GM19395 (cell line): Measurements from ENCODE around the gene PAK1.
"Not testable (repeated sequence)": the region's sequence is repeated elsewhere in the genome, so short reads cannot be mapped to it uniquely, and the experiment has no call there.

ENCODE experiments used
- ATAC-seq: cut with Tn5 transposase; IDR thresholded peaks from one replicate; pipeline ENCODE4 v1.9.1; 2021; ENCODE audit warnings: mild to moderate bottlenecking, moderate library complexity; ENCODE audit not compliant: unreplicated experiment

The PAK1 gene

GRCh38 chr11:77473801-77474683 is at the start of gene PAK1:
Gene PAK1 (minus strand): TSS chr11:77474094. CDS start chr11:77392520, 81,574 bp downstream.
- ATAC-seq, result peak; percentile 69

DNA sequence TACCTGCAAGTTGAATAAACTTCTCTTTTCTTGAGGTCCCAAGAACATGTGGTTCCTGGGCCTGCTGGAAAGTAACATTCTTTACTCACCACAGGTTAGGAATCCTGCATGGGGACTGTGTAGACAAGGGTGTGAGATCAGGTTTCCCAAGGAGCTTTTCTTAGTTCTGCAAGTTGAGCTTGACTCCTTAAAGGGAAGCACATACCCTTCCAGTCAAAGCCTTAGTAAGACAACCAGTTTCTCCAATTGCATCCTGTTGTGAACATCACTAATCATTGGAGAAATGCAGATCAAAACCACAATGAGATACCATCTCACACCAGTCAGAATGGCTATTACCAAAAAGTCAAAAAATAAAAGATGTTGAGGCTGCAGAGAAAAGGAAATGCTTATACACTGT is 48.3 kb upstream of the PAK1 start:
- ATAC-seq, result no peak

DNA sequence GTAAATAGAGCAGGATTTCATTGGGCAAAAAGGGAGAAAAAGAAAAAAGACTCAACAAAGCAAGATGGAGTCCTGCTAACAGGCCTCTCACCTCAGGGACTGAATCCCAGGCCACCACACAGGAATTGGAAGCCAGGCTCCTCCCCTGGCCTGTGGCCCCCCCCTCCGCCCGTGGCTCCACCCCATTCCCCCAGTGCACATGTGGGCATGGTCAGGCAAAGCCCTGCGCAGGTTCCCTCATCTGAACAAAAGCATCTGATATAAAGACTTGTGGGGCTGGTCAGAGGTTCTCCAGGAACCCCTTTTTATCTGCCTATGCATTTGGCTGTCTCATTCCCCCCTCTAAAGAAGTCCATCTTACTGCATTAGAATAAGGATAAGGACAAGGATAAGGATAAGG is 46.0 kb upstream of the PAK1 start:
- ATAC-seq, result no peak

GRCh38 chr11:77518471-77518870 is 44.6 kb upstream of the PAK1 start:
- no peak for ATAC-seq

- no peak for ATAC-seq
Observed at GRCh38 chr11:77517753-77518152, 43.9 kb upstream of the PAK1 start.

GRCh38 chr11:77517226-77517625 is 43.3 kb upstream of the PAK1 start:
- ATAC-seq, result no peak

GRCh38 chr11:77515483-77515882 is 41.6 kb upstream of the PAK1 start:
- ATAC-seq, result no peak

GRCh38 chr11:77515063-77515462 is 41.2 kb upstream of the PAK1 start:
- ATAC-seq, result no peak

DNA sequence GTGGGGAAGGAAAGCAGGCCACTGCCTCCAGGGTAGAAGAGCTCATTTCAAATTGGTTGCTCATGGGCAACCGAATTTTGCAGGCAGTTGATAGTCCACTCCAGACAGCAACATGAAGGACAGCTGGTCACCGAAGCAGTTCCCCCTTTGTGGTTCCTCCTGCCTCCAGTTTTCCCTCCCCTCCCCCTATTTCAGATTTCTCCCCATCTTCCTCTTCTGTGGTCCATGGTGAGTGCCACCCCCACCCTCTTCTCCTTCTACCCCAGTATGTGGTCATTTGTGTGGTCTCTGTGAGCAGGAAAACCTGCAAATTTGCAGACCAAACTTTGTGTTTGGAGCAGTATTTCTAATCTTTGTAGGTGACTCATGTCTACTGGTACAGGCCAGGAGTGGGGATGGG is 38.2 kb upstream of the PAK1 start:
- ATAC-seq, result no peak

GRCh38 chr11:77510851-77511250 is 37.0 kb upstream of the PAK1 start:
- ATAC-seq, result no peak

GRCh38 chr11:77510095-77510494 is 36.2 kb upstream of the PAK1 start:
- no peak for ATAC-seq

DNA sequence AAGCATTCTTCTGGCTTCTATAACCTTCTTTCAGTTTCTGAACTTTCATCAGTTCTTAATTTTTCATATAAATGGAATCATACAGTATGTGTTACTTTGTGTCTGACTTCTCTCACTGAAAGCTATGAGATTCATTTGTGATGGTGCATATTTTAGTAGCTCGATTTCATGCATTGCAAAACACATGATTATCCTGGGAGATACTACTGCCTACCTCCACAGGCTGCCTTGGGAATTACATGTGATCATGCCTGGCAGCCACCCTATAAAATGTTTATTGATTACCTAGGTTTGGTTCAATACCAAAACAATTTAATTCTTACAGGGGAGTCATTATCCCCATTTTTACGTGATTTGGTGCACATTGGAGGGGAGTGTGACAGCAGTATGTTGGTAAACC is 34.1 kb upstream of the PAK1 start:
- ATAC-seq, result no peak

GRCh38 chr11:77506857-77507256 is 33.0 kb upstream of the PAK1 start:
- no peak for ATAC-seq

DNA sequence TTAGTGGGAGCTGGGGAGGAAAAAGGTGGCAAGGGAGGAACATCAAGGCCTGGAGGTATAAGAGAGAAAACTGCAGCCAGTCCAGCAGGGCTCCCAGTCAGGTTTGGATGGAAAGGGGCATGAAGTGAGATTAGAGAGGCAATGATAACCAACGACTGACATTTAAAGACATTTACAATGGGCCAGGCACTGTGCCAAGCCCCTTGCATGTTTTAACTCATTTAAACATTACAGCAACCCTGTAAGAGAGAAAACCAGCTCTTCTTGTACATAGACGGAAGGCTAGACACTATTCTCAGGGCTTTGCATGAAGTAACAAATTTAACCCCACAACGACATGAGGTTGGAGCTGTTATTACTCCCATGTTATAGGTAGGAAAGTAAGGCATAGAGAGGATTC is 32.1 kb upstream of the PAK1 start:
- ATAC-seq, result no peak

GRCh38 chr11:77503006-77503405 is 29.1 kb upstream of the PAK1 start:
- no peak for ATAC-seq

- ATAC-seq, result no peak
Observed at GRCh38 chr11:77502346-77502905, 28.5 kb upstream of the PAK1 start.

DNA sequence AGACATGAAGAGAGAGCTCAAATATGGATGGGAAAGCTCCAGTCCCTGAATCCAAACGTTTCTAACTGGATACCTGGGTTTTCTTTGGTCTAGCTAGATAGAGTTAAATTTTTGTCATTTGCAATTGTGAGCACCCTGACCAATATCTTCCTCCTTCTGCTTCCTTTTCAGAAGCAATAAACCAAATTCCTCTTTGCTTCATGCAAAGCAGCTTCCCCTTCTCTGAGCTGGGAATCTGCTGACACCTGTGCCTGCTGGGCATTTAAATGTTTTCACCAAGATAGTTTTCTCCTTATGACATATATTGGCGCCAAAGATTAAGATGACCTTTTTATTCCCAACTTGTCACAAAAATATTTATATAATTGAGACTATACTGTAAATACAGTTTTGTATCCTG is 27.9 kb upstream of the PAK1 start:
- ATAC-seq, result no peak

GRCh38 chr11:77497368-77497767 is 23.5 kb upstream of the PAK1 start:
- no peak for ATAC-seq

DNA sequence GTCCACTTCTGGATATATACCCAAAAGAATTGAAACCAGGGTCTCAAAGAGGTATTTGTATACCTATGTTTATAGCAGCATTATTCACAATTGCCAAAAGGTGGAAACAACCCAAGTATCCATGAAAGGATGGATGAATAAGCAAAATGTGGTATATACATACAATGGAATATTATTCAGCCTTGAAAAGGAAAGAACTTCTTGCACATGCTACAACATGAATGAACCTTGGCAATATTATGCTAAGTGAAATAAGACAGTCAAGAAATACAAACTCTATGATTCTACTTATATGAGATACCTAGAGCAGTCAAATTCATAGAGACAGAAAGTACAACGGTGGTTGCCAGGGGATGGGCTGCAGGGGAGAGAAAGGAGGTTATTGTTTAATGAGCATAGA is 21.6 kb upstream of the PAK1 start:
- ATAC-seq, result no peak

GRCh38 chr11:77490035-77490434 is 16.1 kb upstream of the PAK1 start:
- not testable (repeated sequence) for ATAC-seq

GRCh38 chr11:77487790-77488189 is 13.9 kb upstream of the PAK1 start:
- ATAC-seq, result no peak

GRCh38 chr11:77479746-77480352 is 6.0 kb upstream of the PAK1 start:
- ATAC-seq, result no peak
